ENCODE data around the gene TIAM2. TPM values are rescaled to one million over a fixed set of nuclear protein-coding genes. Genes with fewer than 3 reads are reported as not detected.

The TIAM2 gene
- total RNA-seq, 1 donor from 2014 or later = 36.8 TPM

GRCh38 chr6:155248008-155249001 is 253.2 kb downstream of the TIAM2 start:
- Mint-ChIP-seq H3K9me3 (no peaks in the 10 kb centered on the region), H3K4me1 (peaks cover 5% of the 10 kb centered on the region), H3K4me3 (no peak overlapping the region), H3K27me3 (ENCODE audit: low read depth) (no peaks in the 10 kb centered on the region), H3K36me3 (ENCODE audit: low read depth) (peaks cover 16% of the 10 kb centered on the region), H3K27ac (ENCODE audit: unreplicated experiment) (no peak overlapping the region)
- peak; percentile 40 for DNase-seq (ENCODE audit: low read depth, low spot score)
- peak; percentile 70 for TF ChIP-seq CTCF (conservative IDR thresholded peaks at IDR 0.05)

- no peak for DNase-seq (ENCODE audit: low read depth, low spot score)
- Mint-ChIP-seq H3K4me3 (no peak overlapping the region), H3K36me3 (ENCODE audit: low read depth) (peaks cover 23% of the 10 kb centered on the region), H3K27ac (ENCODE audit: unreplicated experiment) (peak overlapping the region; percentile 32), H3K4me1 (peaks cover 5% of the 10 kb centered on the region), H3K9me3 (no peaks in the 10 kb centered on the region), H3K27me3 (ENCODE audit: low read depth) (no peaks in the 10 kb centered on the region)
- no peak for TF ChIP-seq CTCF (conservative IDR thresholded peaks at IDR 0.05)
These were observed 255.7 kb downstream of the TIAM2 start for GRCh38 chr6:155250701-155251381.

GRCh38 chr6:155252581-155252980 is 257.5 kb downstream of the TIAM2 start:
- Mint-ChIP-seq H3K36me3 (ENCODE audit: low read depth) (peaks cover 23% of the 10 kb centered on the region), H3K27ac (ENCODE audit: unreplicated experiment) (no peak overlapping the region)

GRCh38 chr6:155253337-155253736 is 258.2 kb downstream of the TIAM2 start:
- Mint-ChIP-seq H3K9me3 (no peaks in the 10 kb centered on the region), H3K27me3 (ENCODE audit: low read depth) (no peaks in the 10 kb centered on the region), H3K4me3 (no peak overlapping the region), H3K27ac (ENCODE audit: unreplicated experiment) (peak overlapping the region; percentile 50), H3K4me1 (peaks cover 8% of the 10 kb centered on the region), H3K36me3 (ENCODE audit: low read depth) (peaks cover 25% of the 10 kb centered on the region)
- TF ChIP-seq CTCF (conservative IDR thresholded peaks at IDR 0.05) = no peak
- DNase-seq (ENCODE audit: low read depth, low spot score) = no peak

More at GRCh38 chr6:155252581-155252980, 257.5 kb downstream of the TIAM2 start:
- peaks cover 5% of the 10 kb centered on the region for H3K4me1 Mint-ChIP-seq
- no peak for TF ChIP-seq CTCF (conservative IDR thresholded peaks at IDR 0.05)
- H3K4me3 Mint-ChIP-seq = no peak overlapping the region
- no peaks in the 10 kb centered on the region for H3K27me3 Mint-ChIP-seq (ENCODE audit: low read depth)
- DNase-seq (ENCODE audit: low read depth, low spot score) = no peak
- H3K9me3 Mint-ChIP-seq = no peaks in the 10 kb centered on the region

- peaks cover 5% of the 10 kb centered on the region for H3K4me1 Mint-ChIP-seq
- no peak overlapping the region for H3K27ac Mint-ChIP-seq (ENCODE audit: unreplicated experiment)
- DNase-seq (ENCODE audit: low read depth, low spot score) = no peak
- H3K4me3 Mint-ChIP-seq = no peak overlapping the region
- TF ChIP-seq CTCF (conservative IDR thresholded peaks at IDR 0.05) = no peak
- H3K36me3 Mint-ChIP-seq (ENCODE audit: low read depth) = peaks cover 22% of the 10 kb centered on the region
- H3K9me3 Mint-ChIP-seq = no peaks in the 10 kb centered on the region
- no peaks in the 10 kb centered on the region for H3K27me3 Mint-ChIP-seq (ENCODE audit: low read depth)
These were observed 259.0 kb downstream of the TIAM2 start for GRCh38 chr6:155254139-155254538.

Measured in neural crest cell (in vitro differentiated cells).